Spleen (tissue), 7 donors: Measurements from ENCODE around the gene TMEM91.

ENCODE experiments used
- POLR2A ChIP-seq, 3 donors: fragments of 450-650 bp; IDR thresholded peaks; one replicate each; pipeline ENCODE4 v1.5.1; 2017; ENCODE audit warnings: antibody characterized with exemption in 3 of 3, mild to moderate bottlenecking in 1 of 3
- POLR2AphosphoS5 ChIP-seq, 3 donors: sonication (generic); formaldehyde crosslinking; IDR thresholded peaks; one replicate each; pipeline ENCODE4 v1.5.1; 2017; ENCODE audit warnings: antibody characterized with exemption in 3 of 3
- TF ChIP-seq, protein P1 (sequence below), 11 experiments: fragments of 200-600 bp in 7 of 11; fragments of 450-650 bp in 4 of 11; sonication (generic) in 4 of 11; IDR thresholded peaks in 8 of 11; conservative IDR thresholded peaks in 3 of 11; 1 replicate in 7 of 11; 2 replicates in 4 of 11; pipeline versions ENCODE4 v1.4.0 to v1.8.0; 2016 to 2021; ENCODE audit warnings: antibody characterized with exemption in 11 of 11, inconsistent platforms in 4 of 11, mild to moderate bottlenecking in 1 of 11
- donor health status: DM: no; HTN: no; CAD: no; lungs with moderate emphysema.
- donor health status: DM: no; HTN: no; CAD: no.
- donor health status: DM: no; HTN: no; CAD: no.

DNA sequence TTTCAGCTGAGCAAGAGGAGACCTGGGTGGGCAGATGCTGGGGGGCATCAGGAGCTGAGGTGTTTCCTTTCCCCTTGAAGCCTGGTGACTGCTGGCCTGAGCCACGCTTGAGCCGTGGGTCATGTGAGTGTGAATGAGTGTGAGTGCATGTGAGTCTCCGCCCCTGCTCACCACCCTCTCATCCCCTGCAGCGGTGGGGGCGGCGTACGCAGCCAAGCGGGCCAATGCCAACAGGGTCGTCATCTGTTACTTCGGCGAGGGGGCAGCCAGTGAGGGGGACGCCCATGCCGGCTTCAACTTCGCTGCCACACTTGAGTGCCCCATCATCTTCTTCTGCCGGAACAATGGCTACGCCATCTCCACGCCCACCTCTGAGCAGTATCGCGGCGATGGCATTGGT, 45.6 kb downstream of the TMEM91 start:
- TF ChIP-seq POLR2AphosphoS5 (IDR thresholded peaks at IDR 0.05) (peak in 1 of 3 donors; percentile 61), POLR2A (IDR thresholded peaks at IDR 0.05) (no peak)
- TF ChIP-seq, protein P1, sequence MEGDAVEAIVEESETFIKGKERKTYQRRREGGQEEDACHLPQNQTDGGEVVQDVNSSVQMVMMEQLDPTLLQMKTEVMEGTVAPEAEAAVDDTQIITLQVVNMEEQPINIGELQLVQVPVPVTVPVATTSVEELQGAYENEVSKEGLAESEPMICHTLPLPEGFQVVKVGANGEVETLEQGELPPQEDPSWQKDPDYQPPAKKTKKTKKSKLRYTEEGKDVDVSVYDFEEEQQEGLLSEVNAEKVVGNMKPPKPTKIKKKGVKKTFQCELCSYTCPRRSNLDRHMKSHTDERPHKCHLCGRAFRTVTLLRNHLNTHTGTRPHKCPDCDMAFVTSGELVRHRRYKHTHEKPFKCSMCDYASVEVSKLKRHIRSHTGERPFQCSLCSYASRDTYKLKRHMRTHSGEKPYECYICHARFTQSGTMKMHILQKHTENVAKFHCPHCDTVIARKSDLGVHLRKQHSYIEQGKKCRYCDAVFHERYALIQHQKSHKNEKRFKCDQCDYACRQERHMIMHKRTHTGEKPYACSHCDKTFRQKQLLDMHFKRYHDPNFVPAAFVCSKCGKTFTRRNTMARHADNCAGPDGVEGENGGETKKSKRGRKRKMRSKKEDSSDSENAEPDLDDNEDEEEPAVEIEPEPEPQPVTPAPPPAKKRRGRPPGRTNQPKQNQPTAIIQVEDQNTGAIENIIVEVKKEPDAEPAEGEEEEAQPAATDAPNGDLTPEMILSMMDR (IDR thresholded peaks at IDR 0.05 in 8 of 11, conservative IDR thresholded peaks at IDR 0.05 in 3 of 11), result no peak
